Neural cell (in vitro differentiated cells): ENCODE measurements around the gene TIMM22.

Experiments
- EZH2 ChIP-seq: fragments of 200-600, 300-800 bp; shearing (Covaris generic), sonication (generic); IDR thresholded peaks from 2 replicates; pipeline ENCODE4 v1.6.1; 2014; ENCODE audit warnings: antibody characterized with exemption, low read length, borderline replicate concordance, mild to moderate bottlenecking; ENCODE audit not compliant: insufficient read depth, poor library complexity, severe bottlenecking
- POLR2AphosphoS5 ChIP-seq: IDR thresholded peaks from 2 replicates; pipeline ENCODE4 v1.6.1; 2012
- SMC3 ChIP-seq: fragments of 450-650 bp; conservative IDR thresholded peaks from 2 replicates; pipeline ENCODE4 v1.6.1; 2014; ENCODE audit warnings: antibody characterized with exemption, mild to moderate bottlenecking, moderate library complexity; ENCODE audit not compliant: poor library complexity
- TF ChIP-seq, protein P1 (sequence below): fragments of 450-650 bp; IDR thresholded peaks from 2 replicates; pipeline ENCODE4 v1.5.1; 2014; ENCODE audit warnings: antibody characterized with exemption, mild to moderate bottlenecking, moderate library complexity; ENCODE audit not compliant: poor library complexity, severe bottlenecking

DNA sequence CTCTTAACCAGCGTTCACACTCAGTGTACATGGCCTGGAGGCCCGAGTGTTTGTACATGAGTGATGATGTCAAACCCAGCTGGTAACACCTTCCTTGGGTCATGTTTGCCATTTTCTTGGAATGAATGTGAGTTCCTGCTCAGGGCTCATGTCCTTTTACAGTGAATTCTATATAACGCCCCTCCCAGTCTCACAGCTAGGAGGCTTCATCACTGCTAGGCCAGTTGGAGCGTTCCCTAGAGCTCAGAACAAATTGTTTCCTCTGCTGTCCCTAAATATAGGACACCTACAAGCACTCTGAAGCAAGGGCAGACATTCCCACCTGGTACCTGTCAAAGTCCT is 5.5 kb downstream of the TIMM22 start:
- no peak for TF ChIP-seq SMC3
- TF ChIP-seq, protein P1, sequence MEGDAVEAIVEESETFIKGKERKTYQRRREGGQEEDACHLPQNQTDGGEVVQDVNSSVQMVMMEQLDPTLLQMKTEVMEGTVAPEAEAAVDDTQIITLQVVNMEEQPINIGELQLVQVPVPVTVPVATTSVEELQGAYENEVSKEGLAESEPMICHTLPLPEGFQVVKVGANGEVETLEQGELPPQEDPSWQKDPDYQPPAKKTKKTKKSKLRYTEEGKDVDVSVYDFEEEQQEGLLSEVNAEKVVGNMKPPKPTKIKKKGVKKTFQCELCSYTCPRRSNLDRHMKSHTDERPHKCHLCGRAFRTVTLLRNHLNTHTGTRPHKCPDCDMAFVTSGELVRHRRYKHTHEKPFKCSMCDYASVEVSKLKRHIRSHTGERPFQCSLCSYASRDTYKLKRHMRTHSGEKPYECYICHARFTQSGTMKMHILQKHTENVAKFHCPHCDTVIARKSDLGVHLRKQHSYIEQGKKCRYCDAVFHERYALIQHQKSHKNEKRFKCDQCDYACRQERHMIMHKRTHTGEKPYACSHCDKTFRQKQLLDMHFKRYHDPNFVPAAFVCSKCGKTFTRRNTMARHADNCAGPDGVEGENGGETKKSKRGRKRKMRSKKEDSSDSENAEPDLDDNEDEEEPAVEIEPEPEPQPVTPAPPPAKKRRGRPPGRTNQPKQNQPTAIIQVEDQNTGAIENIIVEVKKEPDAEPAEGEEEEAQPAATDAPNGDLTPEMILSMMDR = no peak
- TF ChIP-seq EZH2 = no peak
- no peak for TF ChIP-seq POLR2AphosphoS5
